HepG2 (cell line): ENCODE measurements around the gene ARHGDIG. TPM values are rescaled to one million over a fixed set of nuclear protein-coding genes. Genes with fewer than 3 reads are reported as not detected.

Experiments used
- ATAC-seq: fragments of 200-7000 bp; cut with Tn5 transposase; 3 replicates; pipeline ENCODE4 v1.9.1; 2020; ENCODE audit warnings: mild to moderate bottlenecking, moderate library complexity
- BruUV-seq: library from RNA; stranded (reverse); fragments of 400-500 nt; replicated peaks from 2 replicates; lab custom pipeline; 2021; lab: Mats Ljungman, UMichigan
- CTCF ChIA-PET: fragments of 300-600 bp; formaldehyde crosslinking; extraction: SDS; loops from one replicate; lab custom pipeline; 2021; ENCODE audit warnings: low total read pairs, inconsistent platforms, low intra/inter-chr PET ratio; lab: Yijun Ruan, JAX
- POLR2A ChIA-PET: fragments of 350-600 bp; sonication (Branson Sonifier 250); formaldehyde crosslinking; loops from one replicate; lab custom pipeline; 2020; ENCODE audit warnings: antibody characterized with exemption, inconsistent platforms; lab: Yijun Ruan, JAX
- DNase-seq: peaks from one replicate; pipeline ENCODE4 v3.0.0-alpha.2; 2015; ENCODE audit warnings: low spot score
- FAIRE-seq: peaks from 3 replicates; lab custom pipeline; 2011; peaks lifted over from hg19 to GRCh38; lab: Jason Lieb, UNC
- H2AFZ ChIP-seq: one replicate; pipeline ENCODE4 v1.6.1; 2011; ENCODE audit warnings: low read length, inconsistent platforms
- H3K27ac ChIP-seq: fragments of 300-600 bp; 3 replicates; pipeline ENCODE4 v1.8.0; 2011; ENCODE audit warnings: mixed run types, mild to moderate bottlenecking, mixed read lengths, low read length, inconsistent platforms; ENCODE audit not compliant: insufficient read depth; ENCODE audit errors: extremely low read length
- H3K27me3 ChIP-seq, 2 experiments: fragments of 200-600 bp in 1 of 2; 2 replicates in 1 of 2; 3 replicates in 1 of 2; pipeline versions ENCODE4 v1.6.0 to v1.8.0; 2011; ENCODE audit warnings: low read length in 2 of 2, mild to moderate bottlenecking in 2 of 2, moderate library complexity in 2 of 2, inconsistent platforms in 1 of 2; ENCODE audit not compliant: insufficient read depth in 2 of 2, control insufficient read depth in 1 of 2
- H3K36me3 ChIP-seq, 2 experiments: fragments of 200-600 bp in 1 of 2; replicated peaks in 1 of 2; 2 replicates in 1 of 2; 3 replicates in 1 of 2; pipeline versions ENCODE4 v1.5.1 to v1.8.0; 2011; ENCODE audit warnings: low read length in 2 of 2, inconsistent platforms in 1 of 2; ENCODE audit not compliant: insufficient read depth in 2 of 2, control insufficient read depth in 1 of 2
- H3K4me1 ChIP-seq: 2 replicates; pipeline ENCODE4 v1.5.1; 2012; ENCODE audit warnings: low read length, inconsistent platforms; ENCODE audit not compliant: insufficient read depth
- H3K4me2 ChIP-seq: 2 replicates; pipeline ENCODE4 v1.6.0; 2011; ENCODE audit warnings: low read depth, low read length, inconsistent platforms
- H3K4me3 ChIP-seq, 3 experiments: fragments of 200-600 bp in 1 of 3; sonication (generic), shearing (Covaris generic) in 1 of 3; replicated peaks in 1 of 3; 2 replicates each; pipeline ENCODE4 v1.5.1; 2011 to 2016; ENCODE audit warnings: low read length in 3 of 3, inconsistent platforms in 2 of 3, low read depth in 2 of 3, mild to moderate bottlenecking in 2 of 3, control low read depth in 1 of 3, mixed read lengths in 1 of 3; ENCODE audit not compliant: insufficient read depth in 1 of 3
- H3K79me2 ChIP-seq: one replicate; pipeline ENCODE4 v1.6.1; 2011; ENCODE audit warnings: low read length, inconsistent platforms; ENCODE audit not compliant: insufficient read depth
- H3K9ac ChIP-seq: 2 replicates; pipeline ENCODE4 v1.6.0; 2011; ENCODE audit warnings: mild to moderate bottlenecking, low read depth, low read length, inconsistent platforms; ENCODE audit not compliant: insufficient read depth
- H3K9me3 ChIP-seq: 2 replicates; pipeline ENCODE4 v1.5.1; 2012; ENCODE audit warnings: mild to moderate bottlenecking, low read length
- H4K20me1 ChIP-seq: 2 replicates; pipeline ENCODE4 v1.6.0; 2011; ENCODE audit warnings: inconsistent platforms, mild to moderate bottlenecking, low read length, moderate library complexity; ENCODE audit not compliant: insufficient read depth
- BHLHE40 ChIP-seq: IDR thresholded peaks from 2 replicates; pipeline ENCODE4 v1.6.1; 2011; ENCODE audit warnings: low read length, improper control_type of control experiment
- ETV5 ChIP-seq: IDR thresholded peaks from 2 replicates; pipeline ENCODE4 v1.6.1; 2018; ENCODE audit warnings: missing biosample characterization, missing genetic modification reagents, inconsistent platforms, borderline replicate concordance
- KDM6A ChIP-seq: IDR thresholded peaks from 2 replicates; pipeline ENCODE4 v1.6.1; 2016; ENCODE audit warnings: low read depth
- NFYC ChIP-seq: IDR thresholded peaks from 2 replicates; pipeline ENCODE4 v1.6.1; 2016; ENCODE audit warnings: missing genetic modification reagents, missing compliant biosample characterization
- PTBP1 ChIP-seq: fragments of 200-400 bp; formaldehyde crosslinking; IDR thresholded peaks from 2 replicates; pipeline ENCODE4 v1.6.1; 2018; ENCODE audit warnings: low read length, low read depth; ENCODE audit not compliant: poor library complexity, severe bottlenecking
- RARG ChIP-seq: sonication (generic); formaldehyde crosslinking; IDR thresholded peaks from 2 replicates; pipeline ENCODE4 v1.4.0; 2020; ENCODE audit warnings: low read depth, mild to moderate bottlenecking, missing genetic modification reagents
- REXO4 ChIP-seq: sonication (generic); formaldehyde crosslinking; IDR thresholded peaks from 2 replicates; pipeline ENCODE4 v1.8.0; 2022; ENCODE audit warnings: missing genetic modification reagents, mild to moderate bottlenecking, borderline replicate concordance
- SOX13 ChIP-seq, 3 experiments: fragments of 450-650 bp in 1 of 3; sonication (generic) in 1 of 3; formaldehyde crosslinking in 1 of 3; IDR thresholded peaks in 2 of 3; conservative IDR thresholded peaks in 1 of 3; 2 replicates each; pipeline versions ENCODE4 v1.5.0 to v1.6.1; 2016 to 2020; ENCODE audit warnings: antibody characterized with exemption in 1 of 3, mild to moderate bottlenecking in 1 of 3, missing compliant biosample characterization in 1 of 3, missing genetic modification reagents in 1 of 3, moderate library complexity in 1 of 3
- YEATS4 ChIP-seq: sonication (generic); formaldehyde crosslinking; IDR thresholded peaks from 2 replicates; pipeline ENCODE4 v1.4.0; 2020; ENCODE audit warnings: missing genetic modification reagents, borderline replicate concordance
- ZBTB21 ChIP-seq: sonication (generic); formaldehyde crosslinking; IDR thresholded peaks from 2 replicates; pipeline ENCODE4 v1.4.0; 2020; ENCODE audit warnings: missing genetic modification reagents
- ZIK1 ChIP-seq: sonication (generic); formaldehyde crosslinking; IDR thresholded peaks from 2 replicates; pipeline ENCODE4 v1.5.0; 2020; ENCODE audit warnings: mild to moderate bottlenecking, low read depth, missing genetic modification reagents, borderline replicate concordance
- ZNF569 ChIP-seq: sonication (generic); formaldehyde crosslinking; IDR thresholded peaks from 2 replicates; pipeline ENCODE4 v1.5.0; 2020; ENCODE audit warnings: mild to moderate bottlenecking, missing genetic modification reagents, moderate library complexity, borderline replicate concordance
- ZNF652 ChIP-seq: IDR thresholded peaks from 2 replicates; pipeline ENCODE4 v1.6.1; 2016; ENCODE audit warnings: low read depth, borderline replicate concordance
- ZNF713 ChIP-seq: sonication (generic); formaldehyde crosslinking; IDR thresholded peaks from 2 replicates; pipeline ENCODE4 v1.4.0; 2020; ENCODE audit warnings: mild to moderate bottlenecking, missing genetic modification reagents
- ZNF724P ChIP-seq: sonication (generic); formaldehyde crosslinking; IDR thresholded peaks from 2 replicates; pipeline ENCODE4 v1.8.0; 2022; ENCODE audit warnings: missing genetic modification reagents, borderline replicate concordance
- ZNF772 ChIP-seq: sonication (generic); formaldehyde crosslinking; IDR thresholded peaks from 2 replicates; pipeline ENCODE4 v1.5.0; 2020; ENCODE audit warnings: mild to moderate bottlenecking, missing genetic modification reagents
- ZNF792 ChIP-seq: IDR thresholded peaks from 2 replicates; pipeline ENCODE4 v1.6.1; 2016
- ZNF850 ChIP-seq: sonication (generic); formaldehyde crosslinking; conservative IDR thresholded peaks from 2 replicates; pipeline ENCODE4 v1.9.0; 2021; ENCODE audit warnings: mild to moderate bottlenecking, missing genetic modification reagents
- WGBS: methylation state at CpG from one replicate; pipeline ENCODE4 v1.1.6; 2017; ENCODE audit warnings: low lambda C conversion rate; 5-methylcytosine and 5-hydroxymethylcytosine counted together
- in situ Hi-C: cut with HindIII; loops from 2 replicates; pipeline ENCODE4 v1.10.0; 2017; ENCODE audit warnings: low pct_unique_long_range_greater_than_20kb; ENCODE audit not compliant: extremely low pct_ligation_motif_present
- intact Hi-C: fragments of 100-400 bp; cut with micrococcal nuclease; formaldehyde crosslinking; loops from one replicate; pipeline ENCODE4 v1.10.0; 2022; ENCODE audit not compliant: unreplicated experiment
- polyA plus RNA-seq, 8 experiments: library from polyadenylated mRNA; depleted of rRNA in 3 of 8; stranded (reverse) in 7 of 8; unstranded in 1 of 8; fragments of >200 nt; fragmentation: Illumina TruSeq in 4 of 8; extraction: Trizol in 4 of 8; gene quantifications; 2 replicates each; pipeline versions ENCODE4 v1.2.1 to v1.2.3, GENCODE V29; 2011 to 2016; ENCODE audit warnings: low read depth in 4 of 8, missing spikeins in 1 of 8, mixed read lengths in 1 of 8; ENCODE audit not compliant: insufficient read depth in 1 of 8
- total RNA-seq, 5 experiments: library from RNA; depleted of rRNA; stranded (reverse); fragments of >200 nt; fragmentation: Illumina TruSeq; extraction: Trizol; gene quantifications; 2 replicates each; pipeline ENCODE4 v1.2.3, GENCODE V29; 2016; ENCODE audit warnings: low read depth in 1 of 5
- TF ChIP-seq, protein P1 (sequence below): sonication (generic); formaldehyde crosslinking; conservative IDR thresholded peaks from 2 replicates; pipeline ENCODE4 v1.4.0; 2020; ENCODE audit warnings: missing genetic modification reagents

The ARHGDIG gene
- total and polyA plus RNA-seq, 2 of the 13 experiments (the other 11 are each of a cell fraction or from before 2014, with no cell fraction given) = 0.24 to 0.48 TPM

- FAIRE-seq (no peak), DNase-seq (no peak), ATAC-seq (no peak)
- peaks cover 11 to 48% of the 10 kb centered on the region in 2 experiments; a peak in 4 of 5 replicates for H3K36me3 ChIP-seq
- H3K4me2 ChIP-seq = no peak overlapping the region
- no peaks in the 10 kb centered on the region for H3K27me3 ChIP-seq
- no peak overlapping the region for H2AFZ ChIP-seq
- H3K79me2 ChIP-seq = peaks cover 73% of the 10 kb centered on the region
- H3K9ac ChIP-seq = no peak overlapping the region
- no peak overlapping the region for H3K27ac ChIP-seq
- no peak for TF ChIP-seq SOX13 (IDR thresholded peaks at IDR 0.05)
- no peak for TF ChIP-seq SOX13 (CRISPR knock-in tag; conservative IDR thresholded peaks at IDR 0.05 in 1 of 2, IDR thresholded peaks at IDR 0.05 in 1 of 2)
- peak; percentile 95 for TF ChIP-seq ZNF652 (CRISPR knock-in tag)
- TF ChIP-seq ZNF850 = no peak
- TF ChIP-seq ZNF772 = no peak
- H3K9me3 ChIP-seq = no peaks in the 10 kb centered on the region
- in situ Hi-C loops = no loop called here
- POLR2A ChIA-PET = interaction anchor here (0.6 kb wide), 1 partner anchor 11 kb away, joined by 3 read pairs; no protein-coding TSS in a partner anchor
- no peak overlapping the region for H3K4me3 ChIP-seq
- intact Hi-C loops = no loop called here
- 93% methylated on average over 9 of the region's 9 CpGs for WGBS
- peaks cover 46% of the 10 kb centered on the region; the same call in 1 of the 2 replicates for H4K20me1 ChIP-seq
- H3K4me1 ChIP-seq = no peaks in the 10 kb centered on the region
- CTCF ChIA-PET = no interaction called here
- BruUV-seq = no TSS peak
These were observed 41.1 kb downstream of the ARHGDIG start for GRCh38 chr16:321532-321931.

DNA sequence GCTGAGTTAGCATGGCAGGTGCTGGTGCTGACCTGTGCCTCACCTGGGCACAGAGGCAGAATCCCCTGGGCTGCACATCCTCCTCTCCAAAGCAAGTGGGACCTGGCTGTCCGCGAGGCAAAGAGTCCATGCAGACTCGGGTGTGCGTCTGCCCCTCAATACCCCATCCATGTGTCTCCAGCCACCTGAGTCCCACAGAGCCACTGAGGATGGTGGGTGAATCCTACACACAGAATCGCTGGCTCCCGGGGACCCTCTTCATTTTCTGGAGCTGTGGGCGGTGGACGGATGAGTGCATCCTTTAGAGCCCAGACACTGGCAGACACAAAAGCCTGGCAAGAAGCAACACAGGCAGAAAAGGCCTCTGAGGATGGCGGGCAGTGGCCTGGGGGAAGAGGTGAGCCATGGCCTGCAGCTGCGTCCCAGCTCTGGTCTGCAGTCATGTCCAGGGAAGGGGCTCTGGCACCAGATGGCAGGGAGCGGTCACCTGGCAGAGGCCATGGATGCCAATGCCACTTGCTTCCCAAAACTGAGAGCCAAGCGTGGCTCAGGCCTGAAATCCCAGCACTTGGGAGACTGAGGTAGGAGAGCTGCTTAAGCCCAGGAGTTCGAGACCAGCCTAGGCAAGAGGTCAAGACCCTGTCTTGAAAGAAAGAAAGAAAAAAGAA is 42.2 kb downstream of the ARHGDIG start:
- Histone ChIP-seq H3K4me1 (peaks cover 5% of the 10 kb centered on the region), H3K9me3 (no peaks in the 10 kb centered on the region), H4K20me1 (peaks cover 45% of the 10 kb centered on the region; the same call in 1 of the 2 replicates), H3K4me2 (no peak overlapping the region), H3K9ac (no peak overlapping the region), H3K79me2 (peaks cover 71% of the 10 kb centered on the region), H3K4me3 (no peak overlapping the region), H3K27ac (no peak overlapping the region), H2AFZ (no peak overlapping the region), H3K36me3 (peaks cover 11 to 48% of the 10 kb centered on the region in 2 experiments; a peak in 4 of 5 replicates), H3K27me3 (no peaks in the 10 kb centered on the region)
- in situ Hi-C loops = no loop called here
- no peak for ATAC-seq
- intact Hi-C loops = no loop called here
- POLR2A ChIA-PET = interaction anchor here (0.7 kb wide), 1 partner anchor 16 kb away, joined by 3 read pairs; no protein-coding TSS in a partner anchor
- DNase-seq = no peak
- WGBS = 92% methylated on average over 12 of the region's 13 CpGs
- FAIRE-seq = no peak
- BruUV-seq = no TSS peak
- CTCF ChIA-PET = no interaction called here
- TF ChIP-seq ZNF713 (CRISPR knock-in tag) (no peak), YEATS4 (CRISPR knock-in tag) (no peak), ZNF569 (CRISPR knock-in tag) (no peak), KDM6A (CRISPR knock-in tag) (no peak), ZBTB21 (no peak), REXO4 (no peak), RARG (CRISPR knock-in tag) (no peak), BHLHE40 (no peak), PTBP1 (no peak), ZNF724P (CRISPR knock-in tag) (no peak), NFYC (CRISPR knock-in tag) (no peak), ZNF792 (CRISPR knock-in tag) (no peak), ZIK1 (CRISPR knock-in tag) (no peak), ETV5 (CRISPR knock-in tag) (no peak)
- TF ChIP-seq, protein P1, sequence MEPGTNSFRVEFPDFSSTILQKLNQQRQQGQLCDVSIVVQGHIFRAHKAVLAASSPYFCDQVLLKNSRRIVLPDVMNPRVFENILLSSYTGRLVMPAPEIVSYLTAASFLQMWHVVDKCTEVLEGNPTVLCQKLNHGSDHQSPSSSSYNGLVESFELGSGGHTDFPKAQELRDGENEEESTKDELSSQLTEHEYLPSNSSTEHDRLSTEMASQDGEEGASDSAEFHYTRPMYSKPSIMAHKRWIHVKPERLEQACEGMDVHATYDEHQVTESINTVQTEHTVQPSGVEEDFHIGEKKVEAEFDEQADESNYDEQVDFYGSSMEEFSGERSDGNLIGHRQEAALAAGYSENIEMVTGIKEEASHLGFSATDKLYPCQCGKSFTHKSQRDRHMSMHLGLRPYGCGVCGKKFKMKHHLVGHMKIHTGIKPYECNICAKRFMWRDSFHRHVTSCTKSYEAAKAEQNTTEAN (CRISPR knock-in tag) = no peak
